HFF-Myc (cell line): ENCODE data around the gene UGT1A6.

Experiments used
- DNase-seq: peaks from one replicate; pipeline ENCODE4 v3.0.0-alpha.2; 2011; ENCODE audit warnings: low read depth; ENCODE audit errors: extremely low read depth
- H3K4me3 ChIP-seq: replicated peaks from 2 replicates; pipeline ENCODE4 v1.5.1; 2011; ENCODE audit warnings: low read depth, mild to moderate bottlenecking, control low read depth, low read length
- CTCF ChIP-seq: IDR thresholded peaks from 2 replicates; pipeline ENCODE4 v1.5.1; 2012; ENCODE audit warnings: mild to moderate bottlenecking, low read depth, low read length, control low read depth; ENCODE audit errors: missing control alignments

UGT1A6 gene

GRCh38 chr2:233818639-233819621 lies 126.2 kb downstream of the UGT1A6 start:
- no peak overlapping the region for H3K4me3 ChIP-seq
- TF ChIP-seq CTCF: no peak
- no peak for DNase-seq

GRCh38 chr2:233819884-233820773 lies 127.4 kb downstream of the UGT1A6 start:
- no peak for DNase-seq
- no peak overlapping the region for H3K4me3 ChIP-seq
- TF ChIP-seq CTCF: no peak

GRCh38 chr2:233820774-233821105 lies 128.1 kb downstream of the UGT1A6 start:
- DNase-seq: no peak
- no peak overlapping the region for H3K4me3 ChIP-seq
- TF ChIP-seq CTCF: no peak

GRCh38 chr2:233821196-233821595 lies 128.5 kb downstream of the UGT1A6 start:
- TF ChIP-seq CTCF: no peak
- DNase-seq: no peak
- no peak overlapping the region for H3K4me3 ChIP-seq

GRCh38 chr2:233821709-233822100 lies 129.0 kb downstream of the UGT1A6 start:
- no peak for DNase-seq
- H3K4me3 ChIP-seq: no peak overlapping the region
- TF ChIP-seq CTCF: no peak

- no peak for TF ChIP-seq CTCF
- no peak for DNase-seq
- no peak overlapping the region for H3K4me3 ChIP-seq
Measured at GRCh38 chr2:233822101-233822771, 129.5 kb downstream of the UGT1A6 start.
